Stomach (tissue), 4 donors: ENCODE measurements around the gene FOLR3.

ENCODE experiments used
- EP300 ChIP-seq: sonication (generic); formaldehyde crosslinking; IDR thresholded peaks from one replicate; pipeline ENCODE4 v1.6.1; 2017; ENCODE audit warnings: antibody characterized with exemption
- POLR2A ChIP-seq, 4 donors: fragments of 450-650 bp; IDR thresholded peaks; one replicate each; pipeline ENCODE4 v1.6.1; 2016; ENCODE audit warnings: antibody characterized with exemption in 4 of 4, control low read depth in 2 of 4, mild to moderate bottlenecking in 1 of 4, moderate library complexity in 1 of 4
- POLR2AphosphoS5 ChIP-seq, 3 donors: sonication (generic); formaldehyde crosslinking; IDR thresholded peaks; one replicate each; pipeline ENCODE4 v1.6.1; 2016; ENCODE audit warnings: antibody characterized with exemption in 3 of 3
- TF ChIP-seq, protein P1 (sequence below), 7 experiments: fragments of 450-650 bp in 4 of 7; fragments of 200-600 bp in 3 of 7; sonication (generic) in 3 of 7; IDR thresholded peaks; one replicate each; pipeline ENCODE4 v1.5.1; 2016 to 2019; ENCODE audit warnings: antibody characterized with exemption in 7 of 7, control low read depth in 2 of 7, mild to moderate bottlenecking in 1 of 7

GRCh38 chr11:72144807-72145565 lies 9.5 kb downstream of the FOLR3 start:
- TF ChIP-seq, protein P1, sequence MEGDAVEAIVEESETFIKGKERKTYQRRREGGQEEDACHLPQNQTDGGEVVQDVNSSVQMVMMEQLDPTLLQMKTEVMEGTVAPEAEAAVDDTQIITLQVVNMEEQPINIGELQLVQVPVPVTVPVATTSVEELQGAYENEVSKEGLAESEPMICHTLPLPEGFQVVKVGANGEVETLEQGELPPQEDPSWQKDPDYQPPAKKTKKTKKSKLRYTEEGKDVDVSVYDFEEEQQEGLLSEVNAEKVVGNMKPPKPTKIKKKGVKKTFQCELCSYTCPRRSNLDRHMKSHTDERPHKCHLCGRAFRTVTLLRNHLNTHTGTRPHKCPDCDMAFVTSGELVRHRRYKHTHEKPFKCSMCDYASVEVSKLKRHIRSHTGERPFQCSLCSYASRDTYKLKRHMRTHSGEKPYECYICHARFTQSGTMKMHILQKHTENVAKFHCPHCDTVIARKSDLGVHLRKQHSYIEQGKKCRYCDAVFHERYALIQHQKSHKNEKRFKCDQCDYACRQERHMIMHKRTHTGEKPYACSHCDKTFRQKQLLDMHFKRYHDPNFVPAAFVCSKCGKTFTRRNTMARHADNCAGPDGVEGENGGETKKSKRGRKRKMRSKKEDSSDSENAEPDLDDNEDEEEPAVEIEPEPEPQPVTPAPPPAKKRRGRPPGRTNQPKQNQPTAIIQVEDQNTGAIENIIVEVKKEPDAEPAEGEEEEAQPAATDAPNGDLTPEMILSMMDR (IDR thresholded peaks at IDR 0.05), result no peak
- TF ChIP-seq POLR2A (IDR thresholded peaks at IDR 0.05), result no peak
- TF ChIP-seq EP300, result no peak
- TF ChIP-seq POLR2AphosphoS5 (IDR thresholded peaks at IDR 0.05), result no peak
